K562 (cell line): ENCODE data around the gene TEX22.

Experiments
- BRF2 ChIP-seq: IDR thresholded peaks from 3 replicates; pipeline ENCODE4 v1.6.1; 2011; ENCODE audit warnings: borderline replicate concordance, mild to moderate bottlenecking; ENCODE audit not compliant: insufficient read length, insufficient read depth
- CHCHD3 ChIP-seq: fragments of 250-450 bp; sonication (Bioruptor Pico); IDR thresholded peaks from 2 replicates; pipeline ENCODE4 v2.1.2; 2022; ENCODE audit warnings: mild to moderate bottlenecking
- CTCF ChIP-seq, 3 experiments: IDR thresholded peaks in 2 of 3; conservative IDR thresholded peaks in 1 of 3; 2 replicates each; pipeline ENCODE4 v1.5.1; 2011 to 2012; ENCODE audit warnings: low read length in 3 of 3, mild to moderate bottlenecking in 3 of 3, control low read depth in 2 of 3, improper control_type of control experiment in 1 of 3, inconsistent platforms in 1 of 3, low read depth in 1 of 3, mixed read lengths in 1 of 3, moderate library complexity in 1 of 3; ENCODE audit not compliant: insufficient read depth in 2 of 3
- DEAF1 ChIP-seq: fragments of 450-650 bp; formaldehyde crosslinking; IDR thresholded peaks from 2 replicates; pipeline ENCODE4 v1.4.0; 2020; ENCODE audit warnings: mild to moderate bottlenecking, moderate library complexity
- HDAC1 ChIP-seq, 2 experiments: fragments of 450-650 bp; IDR thresholded peaks; 2 replicates each; pipeline ENCODE4 v1.6.1; 2016 to 2017; ENCODE audit warnings: inconsistent platforms in 1 of 2, mild to moderate bottlenecking in 1 of 2, moderate library complexity in 1 of 2
- POLR2A ChIP-seq: fragments of 450-650 bp; conservative IDR thresholded peaks from 2 replicates; pipeline ENCODE4 v1.6.1; 2016
- SREBF2 ChIP-seq: sonication (generic); formaldehyde crosslinking; IDR thresholded peaks from 2 replicates; pipeline ENCODE4 v1.4.0; 2020; ENCODE audit warnings: mild to moderate bottlenecking, missing genetic modification reagents
- THAP7 ChIP-seq: fragments of 250-450 bp; sonication (Bioruptor Pico); IDR thresholded peaks from 2 replicates; pipeline ENCODE4 v1.5.0; 2021
- ZBTB2 ChIP-seq: fragments of 450-650 bp; IDR thresholded peaks from 2 replicates; pipeline ENCODE4 v1.6.1; 2016; ENCODE audit warnings: antibody characterized with exemption
- ZFP1 ChIP-seq: fragments of 450-650 bp; formaldehyde crosslinking; IDR thresholded peaks from 2 replicates; pipeline ENCODE4 v1.4.0; 2020; ENCODE audit warnings: mild to moderate bottlenecking, mixed read lengths

- no peak for TF ChIP-seq CTCF (IDR thresholded peaks at IDR 0.05 in 2 of 3, conservative IDR thresholded peaks at IDR 0.05 in 1 of 3; ENCODE audit: insufficient read depth in 2 of 3, low read depth in 1 of 3, low read length in 3 of 3)
- TF ChIP-seq THAP7 = no peak
- TF ChIP-seq ZFP1 (CRISPR knock-in tag) = no peak
- no peak for TF ChIP-seq POLR2A
- no peak for TF ChIP-seq HDAC1 (IDR thresholded peaks at IDR 0.05)
- no peak for TF ChIP-seq DEAF1 (CRISPR knock-in tag)
- no peak for TF ChIP-seq BRF2
- no peak for TF ChIP-seq CHCHD3
- no peak for TF ChIP-seq SREBF2 (CRISPR knock-in tag)
- TF ChIP-seq ZBTB2 = no peak
Observed at GRCh38 chr14:105351410-105351809, 46.9 kb upstream of the TEX22 start.
